HG03469 (cell line): ENCODE results near the gene OR52K2.
"Not testable (repeated sequence)": the region's sequence is repeated elsewhere in the genome, so short reads cannot be mapped to it uniquely, and the experiment has no call there.

Experiments
- ATAC-seq: cut with Tn5 transposase; IDR thresholded peaks from one replicate; pipeline ENCODE4 v1.9.1; 2021; ENCODE audit warnings: mild to moderate bottlenecking, moderate library complexity, moderate number of reproducible peaks; ENCODE audit not compliant: unreplicated experiment

OR52K2 gene

GRCh38 chr11:4448995-4449394 lies at the start of gene OR52K2:
OR52K2 (plus strand) TSS chr11:4449295; CDS start chr11:4449340, 45 bp downstream.
- ATAC-seq: no peak

- not testable (repeated sequence) for ATAC-seq
Measured at GRCh38 chr11:4406206-4406605, 42.9 kb upstream of the OR52K2 start.

- ATAC-seq: no peak
Measured at GRCh38 chr11:4416306-4416705, 32.8 kb upstream of the OR52K2 start.

DNA sequence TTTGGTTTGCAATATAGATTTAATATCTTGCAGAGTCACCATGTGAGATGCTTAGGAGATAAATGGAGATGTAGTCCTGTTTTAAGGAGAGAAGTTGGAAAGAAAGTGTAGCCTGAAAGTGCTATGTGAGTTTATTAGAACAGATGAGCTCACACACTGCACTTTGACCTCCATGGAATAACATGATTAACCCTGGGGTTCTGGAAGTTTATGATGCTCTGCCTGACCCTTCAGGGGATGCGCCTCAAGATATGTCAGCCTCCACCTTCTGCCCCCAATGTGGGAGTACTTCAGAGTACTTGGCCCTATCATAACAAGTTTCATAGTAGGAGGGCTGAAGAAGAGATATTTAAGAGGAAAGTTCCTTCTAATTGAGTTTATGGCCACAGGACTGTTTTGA lies 32.3 kb upstream of the OR52K2 start:
- ATAC-seq: no peak

DNA sequence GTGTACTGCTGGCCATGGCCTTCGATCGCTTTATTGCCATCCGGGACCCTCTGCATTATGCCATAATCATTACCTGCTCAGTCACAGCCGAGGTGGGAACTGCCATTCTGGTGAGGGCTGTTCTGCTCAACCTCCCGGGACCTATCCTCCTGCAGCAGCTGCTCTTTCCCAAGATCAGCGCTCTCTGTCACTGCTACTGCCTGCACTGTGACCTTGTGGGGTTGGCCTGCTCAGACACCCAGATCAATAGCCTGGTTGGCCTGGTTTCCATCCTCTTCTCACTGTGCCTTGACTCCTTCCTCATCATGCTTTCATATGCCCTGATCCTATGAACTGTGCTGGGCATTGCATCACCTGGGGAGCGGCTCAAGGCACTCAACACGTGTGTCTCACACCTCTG lies 30.7 kb upstream of the OR52K2 start:
- no peak for ATAC-seq

- no peak for ATAC-seq
Measured at GRCh38 chr11:4430051-4430450, 19.0 kb upstream of the OR52K2 start.

DNA sequence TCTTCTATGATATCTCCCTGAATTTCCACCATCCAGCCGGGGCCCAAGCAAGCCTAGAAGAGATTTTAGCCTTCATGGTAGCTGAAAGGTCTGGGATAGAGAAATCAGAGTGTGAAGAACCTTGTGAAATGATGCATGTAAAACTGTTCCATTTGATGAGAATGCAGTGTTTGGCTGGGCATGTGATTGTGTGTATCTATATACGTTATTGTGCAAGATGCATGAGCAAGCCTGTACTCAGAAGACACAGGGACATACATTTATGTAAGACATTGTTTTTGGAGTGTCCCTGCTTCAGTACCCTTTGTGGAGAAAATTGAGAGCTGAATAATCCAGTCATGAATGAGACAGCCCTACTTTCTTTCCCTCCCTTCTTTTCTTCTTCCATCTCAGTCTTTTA lies 15.2 kb upstream of the OR52K2 start:
- ATAC-seq: no peak

DNA sequence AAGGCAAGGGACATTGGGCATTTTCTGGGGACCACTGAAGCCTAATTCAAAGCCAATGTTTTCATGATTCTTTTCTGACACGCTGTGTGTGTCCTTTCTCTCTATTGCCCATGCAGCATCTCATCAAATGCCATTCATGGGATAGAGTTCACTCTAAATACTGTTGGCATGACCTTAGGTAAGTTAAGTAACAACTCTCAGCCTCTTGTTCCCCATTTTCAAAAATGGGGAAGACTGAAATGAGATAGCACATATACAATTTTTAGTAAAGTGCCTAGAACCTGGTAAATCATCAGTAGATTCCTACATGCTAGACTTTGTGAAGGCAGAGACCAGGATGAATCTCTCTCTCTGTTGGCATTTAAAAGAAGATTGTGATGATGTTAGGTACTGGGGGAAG lies 12.7 kb upstream of the OR52K2 start:
- ATAC-seq: no peak

DNA sequence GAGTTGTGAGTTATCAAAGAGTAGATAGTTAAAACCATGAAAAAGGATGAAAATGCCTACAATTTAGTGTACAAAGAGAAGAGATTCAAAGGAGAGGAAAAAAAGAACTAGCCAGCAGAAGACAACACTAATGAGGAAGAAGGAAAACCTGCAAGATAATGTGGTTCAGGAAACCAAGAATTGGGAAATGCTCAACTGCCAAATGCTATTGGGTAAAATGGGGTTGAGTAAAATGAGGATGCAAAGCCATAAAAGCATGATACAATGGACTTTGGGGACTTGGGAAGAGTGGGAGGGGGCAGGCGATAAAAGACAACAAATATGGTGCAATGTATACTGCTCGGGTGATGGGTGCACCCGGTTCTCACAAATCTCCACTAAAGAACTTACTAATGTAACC lies 7.6 kb upstream of the OR52K2 start:
- ATAC-seq: no peak

GRCh38 chr11:4443232-4443891 lies 5.7 kb upstream of the OR52K2 start:
- ATAC-seq: no peak

DNA sequence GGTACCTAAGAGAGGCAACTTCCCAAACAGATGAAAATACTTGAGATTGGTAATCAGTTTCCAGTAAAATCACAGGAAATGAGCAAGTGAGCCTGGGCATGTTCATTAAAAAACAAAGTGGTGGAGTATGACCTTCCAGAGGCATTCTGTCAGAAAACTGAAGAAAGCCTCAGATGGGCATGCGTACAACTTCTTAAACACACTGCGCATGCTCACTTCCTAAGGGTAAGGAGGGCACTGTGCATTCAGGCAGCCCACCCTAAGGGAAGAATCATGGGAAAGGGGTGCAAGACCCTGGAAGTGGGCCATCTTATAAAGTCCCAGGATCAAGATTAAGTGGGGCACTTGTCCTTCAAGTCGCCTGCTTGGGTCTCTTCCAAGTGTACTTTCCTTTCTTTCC lies 4.0 kb downstream of the OR52K2 start:
- no peak for ATAC-seq

DNA sequence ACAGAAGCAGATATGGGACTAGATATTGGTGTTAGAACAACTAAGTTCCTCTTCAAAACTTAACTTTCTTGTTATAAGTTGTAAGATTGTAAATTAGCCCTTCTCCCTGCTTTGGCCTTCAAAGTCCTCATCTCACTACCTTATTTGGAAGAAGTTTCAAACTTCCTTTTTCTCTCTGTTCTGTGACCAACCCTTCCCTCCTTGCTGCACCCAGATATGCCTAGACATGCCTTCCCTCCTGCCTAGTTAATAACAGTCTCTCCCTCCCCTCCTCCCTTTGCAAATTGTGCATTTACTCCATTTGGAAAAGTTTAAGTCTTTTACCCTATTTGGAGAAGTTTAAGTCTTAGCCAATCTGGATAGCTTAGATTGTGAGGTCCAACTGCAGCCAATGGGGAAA lies 4.9 kb downstream of the OR52K2 start:
- ATAC-seq: no peak

GRCh38 chr11:4455419-4455818 lies 6.3 kb downstream of the OR52K2 start:
- ATAC-seq: no peak

DNA sequence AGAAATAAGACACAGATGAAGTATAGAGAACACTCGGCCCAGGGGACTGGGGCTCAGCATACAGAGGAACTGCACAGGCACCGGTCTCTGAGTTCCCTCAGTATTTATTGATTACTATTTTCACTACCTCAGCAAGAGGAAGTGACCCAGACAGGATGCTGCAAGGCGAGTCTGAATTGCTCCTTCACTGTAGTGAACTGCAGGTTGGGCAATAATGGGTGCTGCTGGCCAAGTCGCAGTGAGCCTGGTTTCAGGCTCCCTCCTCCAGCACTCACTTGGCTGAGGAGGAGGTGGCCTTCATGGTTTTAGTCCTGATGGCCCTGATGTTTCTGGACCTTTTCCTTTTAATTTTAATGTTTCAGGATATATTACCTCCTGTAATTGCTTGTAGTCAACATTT lies 10.4 kb downstream of the OR52K2 start:
- ATAC-seq: peak; percentile 86

- ATAC-seq: no peak
Measured at GRCh38 chr11:4460151-4460550, 11.1 kb downstream of the OR52K2 start.

DNA sequence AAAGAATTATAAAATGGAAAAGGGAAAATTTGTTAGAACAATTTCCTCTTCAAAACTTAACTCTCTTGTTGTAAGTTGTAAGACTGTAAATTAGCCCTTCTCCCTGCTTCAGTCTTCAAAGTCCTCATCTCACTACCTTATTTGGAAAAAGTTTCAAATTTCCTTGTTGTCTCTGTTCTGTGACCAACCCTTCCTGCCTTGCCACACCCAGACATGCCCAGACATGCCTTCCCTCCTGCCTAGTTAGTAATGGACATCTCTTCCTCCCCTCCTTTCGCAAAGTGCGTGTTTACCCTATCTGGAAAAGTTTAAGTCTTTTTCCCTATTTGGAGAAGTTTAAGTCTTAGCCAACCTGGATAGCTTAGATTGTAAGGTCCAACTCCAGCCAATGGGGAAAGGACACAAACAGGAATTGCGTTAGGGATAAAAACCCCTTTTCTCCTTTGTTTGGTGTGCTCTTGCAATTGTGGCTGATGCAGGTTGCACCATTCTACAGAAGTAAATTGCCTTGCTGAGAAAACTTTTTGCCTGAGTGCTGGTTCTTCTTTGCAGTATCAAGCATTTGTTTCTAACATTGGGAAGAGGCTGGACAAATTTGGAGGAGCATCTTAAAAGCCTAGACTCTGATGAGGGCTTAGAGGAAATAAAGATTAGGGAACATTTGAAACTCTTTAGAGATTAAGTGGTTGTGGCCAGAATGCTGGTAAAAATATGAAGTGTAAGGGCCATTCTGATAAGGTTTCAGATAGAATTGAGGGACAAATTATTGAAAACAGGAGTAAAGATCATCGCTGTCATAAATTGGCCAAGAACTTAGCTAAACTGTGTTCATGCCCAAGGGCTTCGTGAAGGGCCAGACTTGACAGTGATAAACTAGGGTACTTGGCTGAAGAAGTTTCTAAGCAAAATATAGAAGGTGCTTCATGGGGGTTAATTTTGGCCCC lies 15.4 kb downstream of the OR52K2 start:
- no peak for ATAC-seq

DNA sequence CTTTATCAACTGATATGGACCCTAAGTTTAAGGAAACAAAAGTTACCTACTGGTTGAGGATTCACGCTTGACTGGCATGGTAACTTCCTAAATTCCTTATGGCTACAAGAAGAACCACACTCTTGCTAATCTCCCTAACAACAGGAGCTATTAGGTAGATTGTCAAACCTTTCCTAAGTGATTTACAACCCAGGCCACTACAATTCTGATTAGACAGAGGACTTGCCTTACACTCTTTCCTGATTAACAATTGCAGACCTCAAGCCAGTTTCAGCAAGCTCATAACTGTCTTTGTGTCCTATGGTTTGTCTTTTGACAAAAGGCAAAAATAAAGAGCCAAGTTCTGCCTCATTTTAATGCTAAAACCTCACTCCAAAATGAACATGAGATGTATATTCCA lies 16.3 kb downstream of the OR52K2 start:
- no peak for ATAC-seq

DNA sequence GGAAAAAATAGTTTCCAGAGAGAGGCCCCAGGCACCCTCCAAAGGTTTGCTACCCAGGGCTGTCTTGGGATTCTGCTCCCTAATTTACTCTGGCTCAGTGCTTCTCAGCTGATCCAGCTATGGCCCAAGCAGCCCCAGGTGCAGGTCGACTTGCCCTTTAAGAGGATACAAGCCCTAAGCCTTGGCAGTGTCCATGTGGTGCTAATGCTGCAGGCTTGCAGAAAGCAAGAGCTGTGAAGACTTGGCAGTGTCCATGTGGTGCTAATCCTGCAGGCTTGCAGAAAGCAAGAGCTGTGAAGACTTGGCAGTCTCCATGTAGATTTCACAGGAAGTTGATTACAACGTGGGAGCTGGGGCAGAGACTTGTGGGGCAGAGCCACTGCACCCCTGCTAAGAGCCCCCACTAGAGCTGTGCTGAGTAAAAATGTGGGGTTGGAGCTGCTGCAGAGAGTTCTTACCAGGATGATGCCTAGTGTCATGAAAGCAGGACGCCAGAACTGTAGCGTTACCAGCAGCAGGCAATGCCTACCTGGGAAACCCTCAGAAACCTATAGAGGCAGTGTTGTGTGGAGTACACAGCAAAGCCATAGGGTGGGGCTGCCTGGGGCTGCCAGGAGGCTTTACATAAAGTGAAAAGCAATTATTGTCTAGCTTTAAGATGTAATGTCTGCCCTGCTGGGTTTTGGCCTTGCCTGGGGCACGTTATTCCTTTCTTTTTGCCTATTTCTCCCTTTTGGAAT lies 17.2 kb downstream of the OR52K2 start:
- no peak for ATAC-seq

DNA sequence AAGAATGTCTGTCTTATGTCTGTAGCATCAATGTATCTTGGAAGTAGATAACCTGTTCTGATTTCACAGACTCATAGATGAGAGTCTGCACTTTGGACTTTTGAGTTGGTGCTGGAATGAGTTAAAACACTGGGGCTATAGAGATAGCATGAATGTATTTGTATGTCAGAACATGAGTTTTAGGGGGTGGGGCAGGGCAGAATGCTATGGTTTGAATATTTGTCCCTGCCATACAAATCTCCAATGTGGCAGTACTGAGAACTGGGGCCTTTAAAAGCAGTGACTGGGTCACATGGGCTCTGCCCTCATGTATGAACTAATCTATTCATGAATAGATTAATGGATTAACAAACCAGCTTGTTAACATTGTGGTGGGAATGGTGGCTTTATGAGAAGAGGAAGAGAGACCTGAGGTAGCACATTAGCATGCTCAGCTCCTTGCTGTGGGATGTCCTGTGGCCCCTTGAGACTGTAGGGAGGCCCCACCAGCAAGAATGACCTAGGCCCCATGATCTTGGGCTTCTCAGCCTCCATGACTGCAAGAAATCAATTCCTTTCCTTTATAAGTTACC lies 17.9 kb downstream of the OR52K2 start:
- peak; percentile 56 for ATAC-seq

- ATAC-seq: no peak
Measured at GRCh38 chr11:4467811-4468606, 18.9 kb downstream of the OR52K2 start.
